ENCODE measurements around the gene KCNK17.

The KCNK17 gene

GRCh38 chr6:39314273-39314795 lies at the start of gene KCNK17:
TSS of gene KCNK17 (minus strand) at chr6:39314419. CDS start at chr6:39314320, 99 bp downstream.
- no peak for DNase-seq (ENCODE audit: low spot score)
- TF ChIP-seq CTCF (IDR thresholded peaks at IDR 0.05; ENCODE audit: extremely low read depth, missing control alignments): no peak

GRCh38 chr6:39363280-39363679 lies 49.1 kb upstream of the KCNK17 start:
- TF ChIP-seq CTCF (IDR thresholded peaks at IDR 0.05; ENCODE audit: extremely low read depth, missing control alignments): no peak
- DNase-seq (ENCODE audit: low spot score): no peak

- no peak for TF ChIP-seq CTCF (IDR thresholded peaks at IDR 0.05; ENCODE audit: extremely low read depth, missing control alignments)
- no peak for DNase-seq (ENCODE audit: low spot score)
Observed at GRCh38 chr6:39362487-39362865, 48.3 kb upstream of the KCNK17 start.

GRCh38 chr6:39361657-39362486 lies 47.7 kb upstream of the KCNK17 start:
- peak; percentile 79 for DNase-seq (ENCODE audit: low spot score)
- peak; percentile 74 for TF ChIP-seq CTCF (IDR thresholded peaks at IDR 0.05; ENCODE audit: extremely low read depth, missing control alignments)

- no peak for DNase-seq (ENCODE audit: low spot score)
- TF ChIP-seq CTCF (IDR thresholded peaks at IDR 0.05; ENCODE audit: extremely low read depth, missing control alignments): no peak
Observed at GRCh38 chr6:39360378-39360777, 46.2 kb upstream of the KCNK17 start.

- TF ChIP-seq CTCF (IDR thresholded peaks at IDR 0.05; ENCODE audit: extremely low read depth, missing control alignments): no peak
- no peak for DNase-seq (ENCODE audit: low spot score)
Observed at GRCh38 chr6:39357998-39358686, 43.9 kb upstream of the KCNK17 start.

- TF ChIP-seq CTCF (IDR thresholded peaks at IDR 0.05; ENCODE audit: extremely low read depth, missing control alignments): no peak
- no peak for DNase-seq (ENCODE audit: low spot score)
Observed at GRCh38 chr6:39353698-39354315, 39.6 kb upstream of the KCNK17 start.

All from GM20000 (cell line).